ENCODE data around the gene LRIG1. TPM values are rescaled to one million over a fixed set of nuclear protein-coding genes. Genes with fewer than 3 reads are reported as not detected.

LRIG1 gene
- total RNA-seq, 1 experiment from 2014 or later: 4.0 TPM

DNA sequence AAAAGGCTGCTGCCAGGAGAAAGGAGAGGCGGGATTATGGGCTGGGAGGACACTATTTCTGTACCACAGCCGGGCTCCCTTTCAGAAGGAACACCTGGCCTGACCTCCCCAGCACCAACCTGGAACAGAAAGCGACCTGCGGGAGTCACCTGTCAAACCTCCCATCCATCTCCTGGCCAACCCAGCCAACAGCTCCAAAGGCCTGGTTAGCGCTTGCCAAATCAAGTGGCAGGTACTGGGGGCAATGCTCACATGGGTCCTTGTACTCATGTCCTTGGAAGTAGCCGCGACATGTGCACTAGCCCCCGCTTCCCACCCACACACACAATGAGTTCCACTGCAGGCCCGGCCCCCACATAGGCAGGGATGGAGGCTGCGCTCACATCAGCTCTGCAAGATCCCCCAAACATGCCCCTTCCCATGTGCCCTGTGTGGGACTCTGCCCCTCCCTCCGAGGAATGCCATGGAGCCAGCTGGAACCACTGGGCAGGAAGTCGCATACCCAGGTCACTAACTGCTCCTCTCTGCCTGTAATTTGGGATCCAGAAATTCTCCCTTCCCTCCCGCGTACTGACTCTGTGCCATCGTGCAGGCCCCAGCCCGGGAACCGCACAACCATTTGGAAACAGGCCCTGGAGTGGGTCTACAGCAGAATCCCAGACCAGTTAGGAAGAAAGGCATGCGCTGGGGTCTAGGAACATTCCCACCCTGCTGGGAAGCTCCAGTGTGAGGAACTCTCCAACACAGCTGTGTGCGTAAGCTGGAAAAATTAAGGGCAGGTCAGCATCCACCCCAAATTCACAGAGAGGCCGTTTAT, 98.9 kb downstream of the LRIG1 start:
- in situ Hi-C loops (cut with HindIII; ENCODE audit: low pct_unique_long_range_greater_than_20kb, low sequenced_read_pairs): no loop called here
- DNase-seq (ENCODE audit: low read depth): no peak

DNA sequence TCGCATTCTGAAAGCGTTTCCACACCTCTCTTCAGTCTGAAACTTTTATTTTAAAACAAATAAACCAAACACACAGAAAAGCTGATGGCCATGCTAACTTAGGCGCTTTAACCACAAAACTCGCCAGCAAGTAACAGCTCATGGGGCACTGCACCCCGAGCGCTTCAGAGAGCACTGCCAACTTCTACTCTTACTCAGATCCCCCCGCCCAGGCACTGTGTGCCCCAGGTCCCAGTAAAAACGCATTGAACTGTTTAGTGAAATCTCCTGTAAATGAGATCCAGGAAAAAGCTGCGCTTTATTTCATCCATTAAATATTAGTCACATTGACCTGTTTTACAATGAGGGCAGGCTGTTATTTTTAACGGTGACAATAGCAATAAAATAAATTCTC, 99.7 kb downstream of the LRIG1 start:
- no peak for DNase-seq (ENCODE audit: low read depth)
- in situ Hi-C loops (cut with HindIII; ENCODE audit: low pct_unique_long_range_greater_than_20kb, low sequenced_read_pairs): no loop called here

DNA sequence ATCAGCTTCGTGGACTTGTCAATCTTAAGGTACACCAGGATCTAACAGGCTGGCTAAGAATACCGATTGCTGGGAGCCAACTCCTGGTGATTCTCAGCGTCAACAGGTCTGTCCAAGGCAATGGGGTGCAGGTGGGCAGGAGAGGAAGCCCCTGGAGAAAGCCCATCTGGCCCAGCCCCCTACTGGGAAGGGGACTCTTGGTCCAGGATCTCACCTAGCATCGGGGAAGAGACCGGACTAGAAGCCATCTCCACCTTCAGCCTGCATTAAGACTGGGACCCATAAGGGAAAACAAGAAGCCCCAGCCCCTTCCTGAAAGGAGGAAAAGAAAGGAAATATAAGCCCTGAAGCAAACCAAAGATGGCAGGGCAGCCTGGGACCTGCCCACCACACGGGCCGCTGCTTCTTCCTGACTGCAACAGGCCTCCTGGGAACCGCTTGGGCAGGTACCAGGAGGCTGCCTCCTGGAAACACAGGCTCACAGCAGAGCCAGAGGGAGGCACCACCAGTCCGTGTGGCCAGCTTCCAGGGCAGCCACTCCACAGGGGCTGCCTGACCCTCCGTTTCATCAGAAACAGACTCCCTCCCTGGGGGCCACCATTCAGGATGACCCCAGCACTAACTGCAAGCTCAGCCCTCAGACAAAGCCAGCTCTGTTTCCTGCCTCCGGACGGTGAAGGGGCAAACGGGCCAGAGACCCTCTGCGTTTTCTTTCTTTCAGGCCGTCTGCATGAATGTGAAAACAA, 100.2 kb downstream of the LRIG1 start:
- in situ Hi-C loops (cut with HindIII; ENCODE audit: low pct_unique_long_range_greater_than_20kb, low sequenced_read_pairs): no loop called here
- no peak for DNase-seq (ENCODE audit: low read depth)

DNA sequence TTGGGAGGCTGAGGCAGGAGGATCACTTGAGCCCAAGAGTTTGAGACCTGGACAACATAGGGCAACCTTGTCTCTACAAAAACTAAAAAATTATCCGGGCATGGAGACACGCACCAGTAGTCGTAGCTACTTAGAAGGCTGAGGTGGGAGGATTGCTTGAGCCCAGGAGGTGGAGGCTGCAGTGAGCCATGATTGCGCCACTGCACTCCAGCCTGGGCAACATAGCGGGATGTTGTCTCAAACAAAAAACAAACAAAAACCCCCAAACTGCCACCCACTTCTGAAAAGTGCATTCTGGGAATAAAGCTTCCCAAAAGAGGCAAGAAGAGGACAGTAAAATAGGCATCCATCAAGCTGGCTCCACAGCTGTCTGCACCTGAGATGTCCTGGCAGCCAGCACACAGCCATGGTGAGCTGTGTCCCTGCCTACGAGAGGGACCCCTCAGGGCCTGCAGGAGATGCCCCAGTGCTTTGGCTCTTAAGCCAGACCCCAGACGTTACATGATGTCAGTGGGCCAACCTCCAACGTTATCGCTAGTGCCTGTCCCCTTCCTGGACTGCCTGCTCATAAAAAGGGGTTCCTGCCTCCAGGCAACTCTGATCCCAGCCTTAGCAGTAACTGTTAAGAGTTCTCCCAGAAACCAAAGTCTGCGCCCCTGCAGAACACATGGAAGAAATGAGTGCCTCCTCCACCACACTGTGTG, 101.1 kb downstream of the LRIG1 start:
- in situ Hi-C loops (cut with HindIII; ENCODE audit: low pct_unique_long_range_greater_than_20kb, low sequenced_read_pairs): no loop called here
- no peak for DNase-seq (ENCODE audit: low read depth)

DNA sequence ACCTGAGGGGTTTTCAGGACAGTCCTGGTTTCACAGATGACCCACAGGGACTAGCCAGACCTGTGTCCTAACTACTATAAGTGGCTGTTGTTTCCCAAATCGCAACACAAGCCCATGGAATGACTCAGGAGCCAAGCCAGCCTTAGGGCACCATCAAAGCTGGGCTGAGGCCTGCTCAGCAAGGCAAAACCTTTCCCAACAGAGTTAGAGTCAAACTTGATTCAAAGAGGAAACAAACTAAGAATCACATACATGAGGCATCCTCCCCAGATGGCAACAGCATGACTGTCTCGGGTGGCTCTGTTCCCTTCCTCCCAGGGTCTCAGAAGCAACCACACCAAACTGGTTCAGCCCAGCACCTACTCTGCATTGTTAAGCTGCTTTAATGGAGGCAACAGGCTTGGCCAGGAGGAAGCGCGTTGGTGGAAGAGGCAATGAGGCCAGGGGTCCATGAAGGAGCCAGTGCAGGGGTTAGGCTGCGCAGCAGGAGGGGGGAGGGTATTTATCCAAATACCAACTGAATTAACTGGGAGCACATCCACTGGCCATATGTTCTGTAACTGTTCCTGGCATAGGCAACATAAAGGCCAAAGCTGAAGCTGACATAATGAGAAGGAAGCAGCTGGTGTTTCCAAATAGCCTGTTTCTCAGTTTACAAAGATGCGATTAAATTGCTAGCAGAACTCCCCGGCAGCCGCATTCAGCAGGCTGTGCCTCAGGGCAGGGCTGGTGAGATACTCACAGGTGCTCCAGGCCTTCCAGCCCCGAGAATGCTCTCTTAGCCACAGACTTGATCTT, 102.4 kb downstream of the LRIG1 start:
- in situ Hi-C loops (cut with HindIII; ENCODE audit: low pct_unique_long_range_greater_than_20kb, low sequenced_read_pairs): no loop called here
- no peak for DNase-seq (ENCODE audit: low read depth)

DNA sequence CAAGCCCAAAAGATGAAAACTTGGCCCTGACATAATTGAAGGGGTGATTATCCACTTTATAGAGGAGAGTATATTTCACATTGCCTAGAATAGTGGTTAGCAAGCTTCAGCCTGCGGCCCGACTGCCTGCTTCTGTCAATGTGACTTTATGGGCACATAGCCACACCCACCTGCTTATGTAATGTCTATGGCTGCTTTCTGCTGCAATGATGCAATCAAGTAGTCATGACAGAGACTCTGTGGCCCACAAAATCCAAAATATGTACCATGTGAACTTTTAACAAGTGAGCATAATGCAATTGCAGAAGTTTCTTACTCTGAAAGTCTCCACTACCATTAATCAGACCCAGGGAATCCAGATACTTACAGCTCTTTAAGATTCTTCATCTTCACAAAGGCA, 103.1 kb downstream of the LRIG1 start:
- in situ Hi-C loops (cut with HindIII; ENCODE audit: low pct_unique_long_range_greater_than_20kb, low sequenced_read_pairs): no loop called here
- no peak for DNase-seq (ENCODE audit: low read depth)

DNA sequence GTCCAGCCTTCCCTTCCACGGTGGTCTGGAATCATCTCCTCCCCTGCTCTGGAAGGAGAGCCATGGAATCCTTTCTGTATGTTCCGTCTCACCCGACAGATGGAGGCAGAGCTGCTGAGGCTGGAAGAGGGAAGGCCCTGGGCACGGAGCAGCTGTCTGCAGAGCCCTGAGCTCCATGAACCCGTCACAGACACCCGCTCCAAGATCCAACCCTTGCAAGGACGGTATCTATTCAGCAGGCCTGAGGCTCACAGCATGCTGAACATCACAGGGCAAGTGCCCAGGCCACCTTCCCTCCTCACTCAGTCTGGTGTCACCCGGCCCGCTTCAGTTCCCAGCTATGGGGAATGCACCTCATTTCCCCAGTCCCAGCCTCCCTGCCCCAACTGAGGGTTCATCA, 103.9 kb downstream of the LRIG1 start:
- in situ Hi-C loops (cut with HindIII; ENCODE audit: low pct_unique_long_range_greater_than_20kb, low sequenced_read_pairs): no loop called here

DNA sequence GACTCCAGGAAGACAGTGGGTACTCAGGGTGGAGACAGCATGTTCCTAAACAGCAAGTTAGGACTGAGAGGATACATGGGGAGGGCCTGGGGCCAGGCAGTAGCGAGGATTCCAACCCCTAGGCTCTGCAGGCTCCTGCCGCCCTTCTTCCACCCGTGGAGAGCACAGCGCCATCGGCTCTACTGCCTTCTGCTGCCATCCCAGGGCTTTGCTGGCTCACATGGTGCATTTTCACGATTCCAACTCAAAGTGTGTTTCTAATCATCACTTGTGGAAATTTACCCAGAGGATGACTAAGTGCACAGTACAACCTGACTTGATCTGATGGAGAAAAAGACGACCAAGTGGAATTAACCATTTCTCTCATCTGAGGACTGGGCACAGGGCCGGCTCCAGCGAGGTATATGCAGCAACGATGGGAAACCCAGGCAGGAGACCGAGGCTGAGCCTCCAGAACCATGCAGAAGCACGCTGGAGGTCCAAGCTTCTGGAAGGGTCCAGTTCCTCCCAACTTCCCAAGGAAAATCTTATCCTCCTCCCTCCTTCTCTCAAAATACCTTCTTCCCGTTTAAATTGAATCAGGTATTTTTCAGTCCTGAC, 104.6 kb downstream of the LRIG1 start:
- in situ Hi-C loops (cut with HindIII; ENCODE audit: low pct_unique_long_range_greater_than_20kb, low sequenced_read_pairs): no loop called here
- no peak for DNase-seq (ENCODE audit: low read depth)

More for the DNA sequence above, 103.9 kb downstream of the LRIG1 start:
- DNase-seq (ENCODE audit: low read depth): no peak

DNA sequence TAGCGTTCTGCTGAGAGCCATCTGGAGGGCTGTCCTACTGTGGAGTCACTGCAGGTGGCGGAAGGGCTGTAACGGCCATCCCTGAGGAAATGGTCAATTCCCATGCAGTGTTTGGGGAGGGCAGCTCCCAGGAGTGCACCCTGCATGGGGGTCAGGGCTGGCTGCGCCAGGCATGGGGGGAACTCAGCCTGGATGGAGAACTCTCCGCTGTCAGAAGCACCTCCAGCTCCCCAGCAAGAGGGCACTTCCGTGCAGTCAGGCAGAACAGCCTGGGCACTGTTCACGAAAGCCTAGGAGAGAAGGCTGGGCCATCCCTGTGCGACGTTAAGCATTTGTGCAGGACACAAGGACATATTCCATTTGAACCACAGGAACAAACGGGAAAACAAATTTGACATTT, 105.2 kb downstream of the LRIG1 start:
- in situ Hi-C loops (cut with HindIII; ENCODE audit: low pct_unique_long_range_greater_than_20kb, low sequenced_read_pairs): no loop called here
- DNase-seq (ENCODE audit: low read depth): no peak

DNA sequence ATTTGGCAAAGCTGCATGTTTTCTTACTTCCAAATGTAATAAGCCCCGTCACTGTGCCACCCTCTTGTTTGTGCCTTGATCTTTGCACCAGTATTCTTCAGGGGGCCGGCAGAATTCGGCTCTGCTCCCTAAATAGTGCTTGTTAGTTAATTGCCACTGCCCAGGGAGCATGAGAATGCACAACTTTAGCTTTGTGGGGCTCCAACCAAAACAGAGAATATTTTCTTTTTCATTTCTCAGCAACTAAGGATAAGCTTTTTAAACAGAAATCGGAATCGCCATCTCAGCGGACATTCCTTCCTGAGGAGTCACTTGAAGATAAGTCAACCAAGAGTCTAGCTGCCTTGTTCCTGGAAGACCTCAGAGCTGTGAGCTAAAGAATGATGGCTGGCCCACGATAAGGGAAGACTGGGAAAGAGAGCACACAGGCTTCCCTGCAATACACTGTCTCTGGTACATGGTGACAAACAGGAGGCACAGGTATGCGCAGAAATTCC, 106.0 kb downstream of the LRIG1 start:
- in situ Hi-C loops (cut with HindIII; ENCODE audit: low pct_unique_long_range_greater_than_20kb, low sequenced_read_pairs): no loop called here
- DNase-seq (ENCODE audit: low read depth): no peak

DNA sequence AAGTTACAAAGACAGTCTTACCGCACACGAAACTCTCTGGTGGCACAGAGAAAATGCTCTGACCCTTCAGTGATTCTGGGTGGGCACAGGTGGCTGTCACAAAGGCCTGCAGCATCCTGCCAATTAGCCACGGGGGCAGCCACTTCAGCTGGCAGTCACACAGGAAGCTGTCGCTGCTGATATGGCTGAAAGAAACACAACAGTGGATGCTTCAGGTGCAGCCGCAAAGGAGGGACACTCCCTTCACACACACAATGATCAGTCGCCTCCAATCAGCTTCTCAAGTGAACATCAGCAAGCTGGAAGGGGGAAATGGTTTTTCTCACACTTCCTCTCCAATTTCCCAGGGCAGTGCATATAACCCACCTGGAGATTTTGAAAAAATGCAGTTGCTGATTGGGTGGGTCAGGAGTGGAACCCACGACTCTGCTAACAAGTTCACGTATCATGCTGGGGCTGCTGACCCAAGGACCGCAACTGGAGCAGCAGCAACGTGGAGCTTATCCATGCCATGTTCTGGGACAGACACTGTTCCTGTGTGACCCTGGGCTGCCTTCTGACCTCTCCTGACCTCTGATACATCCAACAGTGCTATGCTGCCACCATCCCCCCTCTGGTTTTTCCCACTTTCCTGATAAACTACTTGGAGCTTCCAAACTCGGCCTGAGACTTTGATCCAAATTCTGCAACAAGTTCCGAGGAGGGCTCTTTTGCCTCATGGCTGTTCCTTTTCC, 106.6 kb downstream of the LRIG1 start:
- in situ Hi-C loops (cut with HindIII; ENCODE audit: low pct_unique_long_range_greater_than_20kb, low sequenced_read_pairs): no loop called here
- no peak for DNase-seq (ENCODE audit: low read depth)

DNA sequence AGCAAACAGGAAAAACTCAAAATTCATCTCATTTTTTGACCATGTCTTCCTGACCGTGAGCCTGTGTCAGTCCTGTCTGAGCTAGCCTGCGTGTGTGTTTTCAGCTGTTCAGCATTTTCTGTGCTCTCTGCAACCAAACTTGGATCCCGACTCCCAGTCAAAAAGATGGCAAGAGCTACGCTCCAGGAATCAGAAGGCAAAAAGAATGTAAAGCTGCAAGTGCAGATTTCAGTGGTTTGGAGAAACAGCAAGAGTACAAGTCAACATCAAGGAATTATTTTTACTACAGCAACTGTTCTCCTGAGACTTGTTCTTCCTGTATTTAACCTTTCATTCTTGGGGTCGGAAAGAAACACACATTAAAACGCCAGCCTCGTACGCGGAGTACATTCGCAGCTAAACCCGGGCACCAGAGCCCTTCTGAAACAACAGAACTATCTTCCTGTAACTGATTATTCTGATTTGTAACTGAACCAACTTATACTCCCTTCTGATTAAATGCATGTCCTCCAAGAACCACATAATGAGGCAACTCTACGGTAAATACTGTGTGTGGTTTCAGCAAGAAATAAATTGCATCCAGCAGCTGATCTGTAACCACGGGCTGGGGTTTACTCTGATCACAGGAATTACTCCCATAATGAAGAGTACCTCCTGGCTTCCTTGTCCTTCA, 107.4 kb downstream of the LRIG1 start:
- no peak for DNase-seq (ENCODE audit: low read depth)
- in situ Hi-C loops (cut with HindIII; ENCODE audit: low pct_unique_long_range_greater_than_20kb, low sequenced_read_pairs): no loop called here

DNA sequence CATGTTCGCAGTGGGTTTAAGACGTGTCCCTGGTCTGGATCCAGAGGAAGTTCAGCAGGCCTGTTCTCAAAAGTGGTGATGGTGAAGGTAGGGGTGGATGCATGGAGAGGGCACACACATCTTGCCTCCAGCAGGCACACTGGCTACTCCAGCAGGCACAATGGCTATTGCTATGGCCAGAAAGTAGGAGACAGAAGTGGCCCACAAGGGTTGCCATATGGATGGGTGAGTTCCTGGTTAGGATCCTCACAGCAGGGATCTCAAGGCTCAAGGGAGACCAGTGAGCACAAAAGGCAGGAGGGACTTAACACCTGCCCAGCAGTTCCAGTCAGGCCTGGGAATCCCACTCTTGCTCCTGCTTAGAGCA, 107.9 kb downstream of the LRIG1 start:
- DNase-seq (ENCODE audit: low read depth): no peak
- in situ Hi-C loops (cut with HindIII; ENCODE audit: low pct_unique_long_range_greater_than_20kb, low sequenced_read_pairs): no loop called here

DNA sequence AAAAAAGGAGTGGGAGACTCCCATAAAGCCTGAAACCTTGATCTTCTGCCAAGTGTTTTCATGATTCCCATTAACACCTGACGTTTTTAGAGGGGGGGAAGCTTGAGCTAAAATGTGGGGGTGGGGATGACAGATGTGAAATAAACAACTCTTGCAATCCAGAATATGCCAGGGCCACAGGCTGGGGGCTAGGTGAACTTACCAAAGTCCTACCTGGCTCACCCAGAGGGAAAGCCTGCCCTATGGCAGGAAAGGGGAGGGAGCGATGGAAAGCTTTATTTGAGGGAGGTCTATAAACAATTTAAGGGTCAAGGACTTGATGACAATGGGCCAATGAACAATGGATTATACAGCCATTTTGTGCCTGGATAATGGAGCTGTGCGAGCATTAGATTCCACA, 108.3 kb downstream of the LRIG1 start:
- no peak for DNase-seq (ENCODE audit: low read depth)
- in situ Hi-C loops (cut with HindIII; ENCODE audit: low pct_unique_long_range_greater_than_20kb, low sequenced_read_pairs): no loop called here

DNA sequence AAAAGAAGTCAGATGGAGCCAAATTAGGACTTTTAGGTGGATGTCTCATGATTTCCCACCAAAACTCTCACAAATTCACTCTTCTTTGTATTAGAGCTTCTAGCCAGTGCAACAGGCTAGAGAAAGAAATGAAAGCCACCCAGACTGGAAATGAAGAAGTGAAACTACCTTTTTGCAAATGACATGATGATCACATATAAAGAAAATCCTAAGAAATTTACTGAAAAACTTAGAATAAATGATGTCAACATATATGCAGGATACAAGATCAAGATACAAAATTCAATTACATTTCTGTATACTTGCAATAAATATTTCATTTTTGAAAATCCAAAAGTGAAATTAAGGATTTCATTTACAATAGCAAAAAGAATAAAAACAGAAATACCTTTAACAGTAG, 110.8 kb downstream of the LRIG1 start:
- in situ Hi-C loops (cut with HindIII; ENCODE audit: low pct_unique_long_range_greater_than_20kb, low sequenced_read_pairs): no loop called here
- no peak for DNase-seq (ENCODE audit: low read depth)

DNA sequence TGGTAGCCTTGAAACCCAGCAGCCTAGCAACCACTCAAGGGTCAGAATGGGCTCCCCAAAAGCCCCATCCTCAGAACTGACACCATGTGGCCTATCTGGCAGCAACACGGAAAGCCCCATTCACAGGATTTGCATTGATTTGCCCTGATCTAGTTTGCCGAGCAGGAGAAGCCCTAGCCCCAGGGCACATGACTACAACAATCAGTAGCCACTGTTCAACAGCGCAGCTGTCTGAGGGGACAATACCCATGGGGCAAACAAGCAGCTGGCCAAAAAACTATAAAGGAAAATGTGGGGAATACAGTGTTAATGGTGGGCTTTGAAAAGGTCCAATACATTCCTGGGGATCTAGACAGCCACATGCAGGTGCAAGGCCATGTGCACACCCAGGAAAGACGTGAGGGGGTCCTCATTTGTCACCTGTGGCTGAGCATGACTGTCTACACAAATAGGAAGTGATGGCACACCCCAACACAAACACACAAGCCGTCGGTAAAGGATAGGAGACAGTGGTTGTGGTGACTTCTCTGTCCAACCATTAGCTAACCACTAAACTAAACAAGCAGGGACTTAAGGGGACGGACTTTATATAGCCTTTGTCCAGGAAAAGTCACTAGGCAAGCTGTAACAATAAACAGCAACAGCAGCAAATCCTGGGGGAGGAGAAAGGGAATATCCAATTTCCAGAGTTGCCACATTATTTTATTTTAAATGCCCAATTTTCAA, 113.7 kb downstream of the LRIG1 start:
- DNase-seq (ENCODE audit: low read depth): no peak

More for the DNA sequence above, 113.7 kb downstream of the LRIG1 start:
- in situ Hi-C loops (cut with HindIII; ENCODE audit: low pct_unique_long_range_greater_than_20kb, low sequenced_read_pairs): no loop called here

Data from Caki2 (cell line).